ENCODE data around the gene EHD3.

EHD3 gene

GRCh38 chr2:31208240-31208639 lies 25.7 kb upstream of the EHD3 start:
- H2AFZ ChIP-seq (ENCODE audit: low read length), result peak overlapping the region; percentile 33
- H3K4me2 ChIP-seq (ENCODE audit: low read depth, low read length), result peak overlapping the region; percentile 44; the same call in 1 of the 2 replicates
- TF ChIP-seq EZH2 (optimal IDR thresholded peaks at IDR 0.05; ENCODE audit: low read depth, low read length) (no peak), EZH2phosphoT487 (IDR thresholded peaks at IDR 0.05; ENCODE audit: low read length) (no peak)
- TF ChIP-seq, protein P1, sequence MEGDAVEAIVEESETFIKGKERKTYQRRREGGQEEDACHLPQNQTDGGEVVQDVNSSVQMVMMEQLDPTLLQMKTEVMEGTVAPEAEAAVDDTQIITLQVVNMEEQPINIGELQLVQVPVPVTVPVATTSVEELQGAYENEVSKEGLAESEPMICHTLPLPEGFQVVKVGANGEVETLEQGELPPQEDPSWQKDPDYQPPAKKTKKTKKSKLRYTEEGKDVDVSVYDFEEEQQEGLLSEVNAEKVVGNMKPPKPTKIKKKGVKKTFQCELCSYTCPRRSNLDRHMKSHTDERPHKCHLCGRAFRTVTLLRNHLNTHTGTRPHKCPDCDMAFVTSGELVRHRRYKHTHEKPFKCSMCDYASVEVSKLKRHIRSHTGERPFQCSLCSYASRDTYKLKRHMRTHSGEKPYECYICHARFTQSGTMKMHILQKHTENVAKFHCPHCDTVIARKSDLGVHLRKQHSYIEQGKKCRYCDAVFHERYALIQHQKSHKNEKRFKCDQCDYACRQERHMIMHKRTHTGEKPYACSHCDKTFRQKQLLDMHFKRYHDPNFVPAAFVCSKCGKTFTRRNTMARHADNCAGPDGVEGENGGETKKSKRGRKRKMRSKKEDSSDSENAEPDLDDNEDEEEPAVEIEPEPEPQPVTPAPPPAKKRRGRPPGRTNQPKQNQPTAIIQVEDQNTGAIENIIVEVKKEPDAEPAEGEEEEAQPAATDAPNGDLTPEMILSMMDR (IDR thresholded peaks at IDR 0.05; ENCODE audit: low read length), result no peak

DNA sequence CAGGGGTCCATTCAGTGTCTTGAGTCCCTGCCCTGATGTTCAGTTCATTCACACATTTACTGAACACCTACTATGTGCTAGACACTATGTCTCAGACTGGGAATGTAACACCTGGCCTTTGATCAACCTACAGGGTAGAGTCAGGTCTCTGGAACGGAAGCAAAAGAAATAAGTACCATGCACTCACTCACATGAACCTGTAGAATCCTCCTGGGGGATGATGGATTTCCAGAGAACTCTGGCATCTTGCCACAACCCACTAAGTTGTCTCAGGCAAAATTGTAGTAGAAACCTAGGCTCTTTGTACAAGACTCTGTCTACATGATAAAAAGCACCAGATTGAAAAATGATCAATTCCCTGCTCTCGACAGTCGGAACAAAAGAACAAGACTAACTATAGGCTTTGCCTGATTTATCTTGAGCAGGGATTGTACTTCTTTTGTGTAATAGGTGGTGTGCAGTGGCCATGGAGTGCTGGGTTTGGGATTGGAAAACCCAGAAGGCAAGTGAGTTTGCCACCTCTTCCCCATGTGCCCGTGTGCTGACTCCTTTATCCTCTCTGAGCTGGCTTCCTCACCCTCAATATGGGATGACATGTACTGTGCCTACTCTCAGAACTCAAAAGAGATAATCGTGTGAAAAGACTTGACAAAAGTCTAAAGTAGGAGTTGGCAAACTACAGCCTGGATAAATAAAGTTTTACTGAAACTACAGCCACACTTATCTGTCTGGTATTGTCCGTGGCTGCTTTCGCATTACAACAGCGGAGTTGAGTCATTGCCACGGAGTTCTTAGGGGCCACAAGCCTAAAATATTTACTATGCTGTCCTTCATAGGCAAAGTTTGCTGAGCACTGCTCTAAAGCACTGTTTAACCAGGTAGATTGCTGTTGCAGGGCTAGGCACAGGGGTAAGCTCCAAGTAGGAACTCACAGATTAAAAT lies 21.0 kb upstream of the EHD3 start:
- Histone ChIP-seq H3K4me3 (ENCODE audit: low read length) (no peak overlapping the region), H2AFZ (ENCODE audit: low read length) (peak overlapping the region; percentile 37), H3K9me3 (replicated peaks; ENCODE audit: insufficient read depth, low read length) (no peaks in the 10 kb centered on the region), H3K4me2 (ENCODE audit: low read depth, low read length) (peak overlapping the region; percentile 44), H3K27me3 (replicated peaks; ENCODE audit: insufficient read depth, low read length) (no peaks in the 10 kb centered on the region), H4K20me1 (ENCODE audit: insufficient read depth, low read length) (no peaks in the 10 kb centered on the region), H3F3A (ENCODE audit: insufficient read depth, low read length) (peaks cover 57% of the 10 kb centered on the region), H3K9ac (ENCODE audit: low read length) (peak overlapping the region; percentile 22; the same call in 1 of the 2 replicates), H3K9me2 (replicated peaks; ENCODE audit: insufficient read depth, low read length) (no peaks in the 10 kb centered on the region), H3K79me2 (ENCODE audit: low read length) (no peaks in the 10 kb centered on the region), H3K27ac (ENCODE audit: low read length) (peak overlapping the region; percentile 82; the same call in 1 of the 2 replicates), H3K36me3 (replicated peaks; ENCODE audit: insufficient read depth, low read length) (no peaks in the 10 kb centered on the region), H3K4me1 (ENCODE audit: low read length) (peaks cover 67% of the 10 kb centered on the region)
- DNase-seq, result peak; percentile 45
- TF ChIP-seq, protein P1 (IDR thresholded peaks at IDR 0.05; ENCODE audit: low read length), result no peak
- TF ChIP-seq EZH2phosphoT487 (IDR thresholded peaks at IDR 0.05; ENCODE audit: low read length) (no peak), EZH2 (optimal IDR thresholded peaks at IDR 0.05; ENCODE audit: low read depth, low read length) (no peak)

More at GRCh38 chr2:31208240-31208639, 25.7 kb upstream of the EHD3 start:
- H4K20me1 ChIP-seq (ENCODE audit: insufficient read depth, low read length), result no peaks in the 10 kb centered on the region
- no peaks in the 10 kb centered on the region for H3K27me3 ChIP-seq (replicated peaks; ENCODE audit: insufficient read depth, low read length)
- peak overlapping the region; percentile 4; the same call in 1 of the 2 replicates for H3K9ac ChIP-seq (ENCODE audit: low read length)
- no peaks in the 10 kb centered on the region for H3K9me3 ChIP-seq (replicated peaks; ENCODE audit: insufficient read depth, low read length)
- H3K36me3 ChIP-seq (replicated peaks; ENCODE audit: insufficient read depth, low read length), result no peaks in the 10 kb centered on the region
- no peak for DNase-seq
- H3K79me2 ChIP-seq (ENCODE audit: low read length), result no peaks in the 10 kb centered on the region
- peak overlapping the region; percentile 48; the same call in 1 of the 2 replicates for H3K27ac ChIP-seq (ENCODE audit: low read length)
- H3K4me3 ChIP-seq (ENCODE audit: low read length), result no peak overlapping the region
- H3F3A ChIP-seq (ENCODE audit: insufficient read depth, low read length), result peaks cover 18% of the 10 kb centered on the region
- no peaks in the 10 kb centered on the region for H3K9me2 ChIP-seq (replicated peaks; ENCODE audit: insufficient read depth, low read length)
- peaks cover 36% of the 10 kb centered on the region for H3K4me1 ChIP-seq (ENCODE audit: low read length)

DNA sequence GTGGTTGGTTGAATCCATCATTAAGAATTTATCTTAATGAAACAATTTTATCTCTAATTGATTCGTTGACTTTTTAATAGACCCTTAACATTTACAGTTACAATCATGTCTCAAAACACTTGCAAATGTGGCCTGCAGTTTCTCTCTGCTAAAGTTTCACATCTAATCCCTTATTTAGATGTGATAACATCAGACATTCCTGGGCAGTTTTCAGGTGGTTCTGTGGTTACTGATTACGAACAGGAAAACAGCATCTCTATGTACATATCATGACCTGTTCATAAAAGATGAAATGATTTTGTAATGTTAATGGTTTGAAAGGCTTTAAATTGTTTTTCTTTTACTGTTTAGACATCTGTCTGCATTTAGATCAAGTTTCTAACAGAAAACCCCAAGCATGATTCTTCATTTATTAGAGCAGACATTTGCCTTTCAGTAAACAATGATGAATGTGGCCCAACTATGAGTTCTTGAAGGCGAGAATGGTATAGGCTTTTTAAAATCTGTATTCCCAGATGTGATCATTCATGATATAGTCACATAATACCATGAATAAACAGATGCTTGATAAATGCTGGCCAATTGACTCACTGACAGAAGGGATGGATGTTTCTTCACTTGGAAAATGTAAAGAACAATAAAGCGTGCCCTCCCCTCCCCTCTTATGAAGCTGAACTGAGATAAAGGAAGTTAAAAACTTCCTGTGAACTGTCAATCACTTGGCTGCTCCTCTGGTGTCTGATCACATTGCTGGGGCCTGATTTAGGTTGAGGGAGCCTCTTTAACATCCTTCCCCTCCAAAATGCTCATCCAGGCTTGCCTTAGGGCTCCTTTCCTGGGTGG lies 20.1 kb upstream of the EHD3 start:
- Histone ChIP-seq H2AFZ (ENCODE audit: low read length) (0 out of 2 replicates have a peak overlapping the region, but pooled peaks have one; percentile 1), H3K36me3 (replicated peaks; ENCODE audit: insufficient read depth, low read length) (no peaks in the 10 kb centered on the region)

More for the DNA sequence above, 20.1 kb upstream of the EHD3 start:
- Histone ChIP-seq H3F3A (ENCODE audit: insufficient read depth, low read length) (peaks cover 62% of the 10 kb centered on the region), H3K4me1 (ENCODE audit: low read length) (peaks cover 67% of the 10 kb centered on the region), H3K9me2 (replicated peaks; ENCODE audit: insufficient read depth, low read length) (no peaks in the 10 kb centered on the region), H3K9me3 (replicated peaks; ENCODE audit: insufficient read depth, low read length) (no peaks in the 10 kb centered on the region), H3K4me2 (ENCODE audit: low read depth, low read length) (peak overlapping the region; percentile 44), H3K27me3 (replicated peaks; ENCODE audit: insufficient read depth, low read length) (no peaks in the 10 kb centered on the region), H4K20me1 (ENCODE audit: insufficient read depth, low read length) (no peaks in the 10 kb centered on the region), H3K4me3 (ENCODE audit: low read length) (no peak overlapping the region), H3K27ac (ENCODE audit: low read length) (peak overlapping the region; percentile 82), H3K79me2 (ENCODE audit: low read length) (no peaks in the 10 kb centered on the region), H3K9ac (ENCODE audit: low read length) (peak overlapping the region; percentile 22)
- peak; percentile 70 for DNase-seq
- TF ChIP-seq EZH2phosphoT487 (IDR thresholded peaks at IDR 0.05; ENCODE audit: low read length) (no peak), EZH2 (optimal IDR thresholded peaks at IDR 0.05; ENCODE audit: low read depth, low read length) (no peak)
- TF ChIP-seq, protein P1 (IDR thresholded peaks at IDR 0.05; ENCODE audit: low read length), result no peak

All from MM.1S (cell line).